Measurements from ENCODE around the gene ARID1B. TPM values are rescaled to one million over a fixed set of nuclear protein-coding genes. Genes with fewer than 3 reads are reported as not detected.

Gene ARID1B
- total and polyA plus RNA-seq, 4 donors = 49.8 to 90.9 (median 59.0) TPM

- no peaks in the 10 kb centered on the region for H3K36me3 ChIP-seq (ENCODE audit: control insufficient read depth, insufficient read depth, low read length)
- no peaks in the 10 kb centered on the region for H3K9me3 ChIP-seq (ENCODE audit: control insufficient read depth, insufficient read depth, low read length)
- no peak overlapping the region for H3K27ac ChIP-seq (ENCODE audit: low read depth, low read length)
- H3K4me3 ChIP-seq (ENCODE audit: low read depth, low read length) = no peak overlapping the region
- no peaks in the 10 kb centered on the region for H3K27me3 ChIP-seq (ENCODE audit: control insufficient read depth, insufficient read depth, low read length)
- no peak for DNase-seq (ENCODE audit: low read depth in 4 of 6, low spot score in 6 of 6)
- peaks cover 6% of the 10 kb centered on the region for H3K4me1 ChIP-seq (ENCODE audit: control insufficient read depth, insufficient read depth, low read length)
- 63% methylated on average over 4 of the region's 5 CpGs for WGBS (ENCODE audit: insufficient coverage)
Observed at GRCh38 chr6:156773476-156773875, 3.7 kb upstream of the ARID1B start.

- peak in 2 of 6 donors; percentile 22 to 26 for DNase-seq (ENCODE audit: low read depth in 4 of 6, low spot score in 6 of 6)
- H3K27me3 ChIP-seq (ENCODE audit: control insufficient read depth, insufficient read depth, low read length) = no peaks in the 10 kb centered on the region
- 37% methylated on average over 8 of the region's 15 CpGs for WGBS (ENCODE audit: insufficient coverage)
- no peaks in the 10 kb centered on the region for H3K36me3 ChIP-seq (ENCODE audit: control insufficient read depth, insufficient read depth, low read length)
- H3K9me3 ChIP-seq (ENCODE audit: control insufficient read depth, insufficient read depth, low read length) = no peaks in the 10 kb centered on the region
- H3K4me3 ChIP-seq (ENCODE audit: low read depth, low read length) = no peak overlapping the region
- peaks cover 6% of the 10 kb centered on the region for H3K4me1 ChIP-seq (ENCODE audit: control insufficient read depth, insufficient read depth, low read length)
- H3K27ac ChIP-seq (ENCODE audit: low read depth, low read length) = peak overlapping the region; percentile 43
Observed at GRCh38 chr6:156773935-156774852, 3.0 kb upstream of the ARID1B start.

GRCh38 chr6:156774863-156775405 is 2.2 kb upstream of the ARID1B start:
- H3K27ac ChIP-seq (ENCODE audit: low read depth, low read length) = no peak overlapping the region
- no peak overlapping the region for H3K4me3 ChIP-seq (ENCODE audit: low read depth, low read length)
- 52% methylated on average over 3 of the region's 5 CpGs for WGBS (ENCODE audit: insufficient coverage)

GRCh38 chr6:156775717-156776116 is 1.5 kb upstream of the ARID1B start:
- no peak overlapping the region for H3K27ac ChIP-seq (ENCODE audit: low read depth, low read length)
- WGBS (ENCODE audit: insufficient coverage) = 28% methylated on average over 3 of the region's 5 CpGs

More at GRCh38 chr6:156774863-156775405, 2.2 kb upstream of the ARID1B start:
- Histone ChIP-seq H3K27me3 (ENCODE audit: control insufficient read depth, insufficient read depth, low read length) (no peaks in the 10 kb centered on the region), H3K4me1 (ENCODE audit: control insufficient read depth, insufficient read depth, low read length) (peaks cover 6% of the 10 kb centered on the region), H3K9me3 (ENCODE audit: control insufficient read depth, insufficient read depth, low read length) (no peaks in the 10 kb centered on the region), H3K36me3 (ENCODE audit: control insufficient read depth, insufficient read depth, low read length) (no peaks in the 10 kb centered on the region)
- DNase-seq (ENCODE audit: low read depth in 4 of 6, low spot score in 6 of 6) = peak in 2 of 6 donors; percentile 63 to 76

GRCh38 chr6:156776470-156776839 is 723 bp upstream of the ARID1B start:
- WGBS (ENCODE audit: insufficient coverage) = 18% methylated on average over 2 of the region's 8 CpGs
- Histone ChIP-seq H3K36me3 (ENCODE audit: control insufficient read depth, insufficient read depth, low read length) (no peaks in the 10 kb centered on the region), H3K9me3 (ENCODE audit: control insufficient read depth, insufficient read depth, low read length) (no peaks in the 10 kb centered on the region), H3K27me3 (ENCODE audit: control insufficient read depth, insufficient read depth, low read length) (no peaks in the 10 kb centered on the region), H3K27ac (ENCODE audit: low read depth, low read length) (peak overlapping the region; percentile 95), H3K4me3 (ENCODE audit: low read depth, low read length) (peak overlapping the region; percentile 69), H3K4me1 (ENCODE audit: control insufficient read depth, insufficient read depth, low read length) (peaks cover 6% of the 10 kb centered on the region)
- peak in 2 of 6 donors; percentile 70 to 75 for DNase-seq (ENCODE audit: low read depth in 4 of 6, low spot score in 6 of 6)

More at GRCh38 chr6:156775717-156776116, 1.5 kb upstream of the ARID1B start:
- H3K27me3 ChIP-seq (ENCODE audit: control insufficient read depth, insufficient read depth, low read length) = no peaks in the 10 kb centered on the region
- H3K4me3 ChIP-seq (ENCODE audit: low read depth, low read length) = no peak overlapping the region
- no peaks in the 10 kb centered on the region for H3K36me3 ChIP-seq (ENCODE audit: control insufficient read depth, insufficient read depth, low read length)
- peaks cover 6% of the 10 kb centered on the region for H3K4me1 ChIP-seq (ENCODE audit: control insufficient read depth, insufficient read depth, low read length)
- no peaks in the 10 kb centered on the region for H3K9me3 ChIP-seq (ENCODE audit: control insufficient read depth, insufficient read depth, low read length)
- peak in 2 of 6 donors; percentile 22 to 28 for DNase-seq (ENCODE audit: low read depth in 4 of 6, low spot score in 6 of 6)

- peak in 2 of 6 donors; percentile 73 to 79 for DNase-seq (ENCODE audit: low read depth in 4 of 6, low spot score in 6 of 6)
- Histone ChIP-seq H3K4me1 (ENCODE audit: control insufficient read depth, insufficient read depth, low read length) (peaks cover 6% of the 10 kb centered on the region), H3K27me3 (ENCODE audit: control insufficient read depth, insufficient read depth, low read length) (no peaks in the 10 kb centered on the region), H3K36me3 (ENCODE audit: control insufficient read depth, insufficient read depth, low read length) (no peaks in the 10 kb centered on the region), H3K9me3 (ENCODE audit: control insufficient read depth, insufficient read depth, low read length) (no peaks in the 10 kb centered on the region), H3K4me3 (ENCODE audit: low read depth, low read length) (peak overlapping the region; percentile 71), H3K27ac (ENCODE audit: low read depth, low read length) (peak overlapping the region; percentile 97)
- WGBS (ENCODE audit: insufficient coverage) = under 1% methylated on average over 113 of the region's 113 CpGs
Observed at GRCh38 chr6:156777577-156778453, 637 bp downstream of the ARID1B start.

- WGBS (ENCODE audit: insufficient coverage) = under 1% methylated on average over 84 of the region's 100 CpGs
- no peaks in the 10 kb centered on the region for H3K27me3 ChIP-seq (ENCODE audit: control insufficient read depth, insufficient read depth, low read length)
- H3K4me3 ChIP-seq (ENCODE audit: low read depth, low read length) = peak overlapping the region; percentile 81
- H3K9me3 ChIP-seq (ENCODE audit: control insufficient read depth, insufficient read depth, low read length) = no peaks in the 10 kb centered on the region
- peaks cover 3% of the 10 kb centered on the region for H3K4me1 ChIP-seq (ENCODE audit: control insufficient read depth, insufficient read depth, low read length)
- H3K36me3 ChIP-seq (ENCODE audit: control insufficient read depth, insufficient read depth, low read length) = no peaks in the 10 kb centered on the region
- peak overlapping the region; percentile 97 for H3K27ac ChIP-seq (ENCODE audit: low read depth, low read length)
- DNase-seq (ENCODE audit: low read depth in 4 of 6, low spot score in 6 of 6) = peak in 2 of 6 donors; percentile 84 to 86
Observed at GRCh38 chr6:156778454-156779205, 1.5 kb downstream of the ARID1B start.

GRCh38 chr6:156779206-156780094 is 2.3 kb downstream of the ARID1B start:
- H3K4me1 ChIP-seq (ENCODE audit: control insufficient read depth, insufficient read depth, low read length) = peaks cover 5% of the 10 kb centered on the region
- H3K27me3 ChIP-seq (ENCODE audit: control insufficient read depth, insufficient read depth, low read length) = no peaks in the 10 kb centered on the region
- DNase-seq (ENCODE audit: low read depth in 4 of 6, low spot score in 6 of 6) = peak in 2 of 6 donors; percentile 58 to 64
- no peaks in the 10 kb centered on the region for H3K36me3 ChIP-seq (ENCODE audit: control insufficient read depth, insufficient read depth, low read length)
- no peaks in the 10 kb centered on the region for H3K9me3 ChIP-seq (ENCODE audit: control insufficient read depth, insufficient read depth, low read length)
- WGBS (ENCODE audit: insufficient coverage) = under 1% methylated on average over 101 of the region's 108 CpGs
- peak overlapping the region; percentile 88 for H3K27ac ChIP-seq (ENCODE audit: low read depth, low read length)
- H3K4me3 ChIP-seq (ENCODE audit: low read depth, low read length) = peak overlapping the region; percentile 81
